Muscle of back (tissue), 11 donors: Measurements from ENCODE around the gene CD2. TPM values are rescaled to one million over a fixed set of nuclear protein-coding genes. Genes with fewer than 3 reads are reported as not detected.
"Not testable (repeated sequence)": the region's sequence is repeated elsewhere in the genome, so short reads cannot be mapped to it uniquely, and the experiment has no call there.

Source experiments
- DNase-seq, 3 donors: peaks; one replicate each; pipeline versions ENCODE4 v3.0.0 to v3.0.0-alpha.2; 2013
- polyA plus RNA-seq, 10 donors: library from polyadenylated mRNA; unstranded; fragments of 120-200 nt; gene quantifications; one replicate each; pipeline ENCODE4 v1.2.1, GENCODE V29; 2013; ENCODE audit not compliant: insufficient read length in 10 of 10

CD2 gene
- polyA plus RNA-seq, 10 donors: 0.17 to 10.1 (median 0.56) TPM

- no peak for DNase-seq
These were observed 27.1 kb upstream of the CD2 start for GRCh38 chr1:116726872-116727820.

GRCh38 chr1:116731439-116731838, 22.8 kb upstream of the CD2 start:
- no peak for DNase-seq

- DNase-seq: no peak
These were observed 21.5 kb upstream of the CD2 start for GRCh38 chr1:116732726-116733125.

- DNase-seq: no peak
These were observed 20.5 kb upstream of the CD2 start for GRCh38 chr1:116733476-116734365.

- DNase-seq: no peak
These were observed 19.0 kb upstream of the CD2 start for GRCh38 chr1:116735246-116735645.

GRCh38 chr1:116737020-116737854, 17.0 kb upstream of the CD2 start:
- DNase-seq: peak; percentile 39 to 75 (median 53)

- DNase-seq: no peak
These were observed 16.3 kb upstream of the CD2 start for GRCh38 chr1:116737855-116738321.

- peak in 1 of 3 donors; percentile 17 for DNase-seq
These were observed 15.4 kb upstream of the CD2 start for GRCh38 chr1:116738673-116739370.

GRCh38 chr1:116739371-116740012, 14.7 kb upstream of the CD2 start:
- peak in 1 of 3 donors; percentile 24 for DNase-seq

GRCh38 chr1:116740296-116740695, 13.9 kb upstream of the CD2 start:
- DNase-seq: no peak

GRCh38 chr1:116740746-116741145, 13.5 kb upstream of the CD2 start:
- no peak for DNase-seq

GRCh38 chr1:116741836-116742565, 12.2 kb upstream of the CD2 start:
- no peak for DNase-seq

GRCh38 chr1:116743535-116743934, 10.7 kb upstream of the CD2 start:
- DNase-seq: no peak

- DNase-seq: no peak
These were observed 6.0 kb upstream of the CD2 start for GRCh38 chr1:116748272-116748671.

GRCh38 chr1:116751146-116751545, 3.1 kb upstream of the CD2 start:
- no peak for DNase-seq

GRCh38 chr1:116751621-116752020, 2.6 kb upstream of the CD2 start:
- DNase-seq: no peak

- DNase-seq: peak in 2 of 3 donors; percentile 25 to 58
These were observed 918 bp upstream of the CD2 start for GRCh38 chr1:116753312-116753711.

GRCh38 chr1:116755066-116755465, 836 bp downstream of the CD2 start:
- no peak for DNase-seq

- DNase-seq: no peak
These were observed 1.5 kb downstream of the CD2 start for GRCh38 chr1:116755681-116756080.

GRCh38 chr1:116756092-116756491, 1.9 kb downstream of the CD2 start:
- not testable (repeated sequence) for DNase-seq
